ENCODE results near the gene THSD4.

The THSD4 gene

DNA sequence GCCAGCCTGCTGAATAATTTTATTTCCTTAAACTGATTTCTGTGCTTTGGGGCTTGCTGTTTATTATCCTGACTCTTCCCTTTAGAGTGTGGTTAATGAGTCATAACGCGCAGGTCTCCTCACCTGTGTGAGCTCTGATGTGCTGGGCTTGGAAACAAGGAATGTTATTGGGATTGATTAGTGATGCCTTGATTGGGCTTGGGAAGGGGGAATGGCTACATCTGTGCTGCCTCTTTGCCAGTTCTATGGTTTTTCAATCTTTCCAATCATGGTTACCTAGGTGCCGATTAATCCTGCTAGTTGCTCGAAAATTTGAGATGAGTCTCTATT is 161.0 kb downstream of the THSD4 start:
- no peak for TF ChIP-seq CTCF (conservative IDR thresholded peaks at IDR 0.05)
- H3K27ac ChIP-seq, result no peak overlapping the region

GRCh38 chr15:71278989-71279756 is 163.9 kb downstream of the THSD4 start:
- peak overlapping the region; percentile 7 for H3K27ac ChIP-seq
- TF ChIP-seq CTCF (conservative IDR thresholded peaks at IDR 0.05), result no peak

- no peak overlapping the region; the same call in 1 of the 2 replicates for H3K27ac ChIP-seq
- no peak for TF ChIP-seq CTCF (conservative IDR thresholded peaks at IDR 0.05)
These were observed 164.5 kb downstream of the THSD4 start for GRCh38 chr15:71279757-71280141.

- no peak overlapping the region for H3K27ac ChIP-seq
- no peak for TF ChIP-seq CTCF (conservative IDR thresholded peaks at IDR 0.05)
These were observed 164.9 kb downstream of the THSD4 start for GRCh38 chr15:71280206-71280605.

DNA sequence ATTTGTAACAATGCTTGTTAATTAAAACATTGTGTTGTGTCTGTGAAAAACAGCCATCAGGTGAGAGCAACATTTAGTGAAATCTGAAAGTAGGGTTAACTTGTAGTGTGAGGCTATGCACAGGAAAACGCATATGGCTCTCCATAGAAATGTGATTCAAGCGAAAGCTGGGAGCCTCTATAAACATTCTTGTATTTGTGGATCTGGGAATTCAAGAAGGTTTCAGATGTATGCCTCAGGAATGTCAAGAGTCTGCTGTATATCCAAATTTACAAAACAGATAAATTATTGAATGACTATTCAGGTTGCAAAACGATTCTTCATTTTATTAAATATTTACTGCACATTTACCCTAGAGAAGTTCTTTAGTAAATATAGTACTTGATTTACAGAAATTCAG is 166.0 kb downstream of the THSD4 start:
- no peak for TF ChIP-seq CTCF (conservative IDR thresholded peaks at IDR 0.05)
- no peak overlapping the region for H3K27ac ChIP-seq

GRCh38 chr15:71282076-71282475 is 166.8 kb downstream of the THSD4 start:
- no peak for TF ChIP-seq CTCF (conservative IDR thresholded peaks at IDR 0.05)

DNA sequence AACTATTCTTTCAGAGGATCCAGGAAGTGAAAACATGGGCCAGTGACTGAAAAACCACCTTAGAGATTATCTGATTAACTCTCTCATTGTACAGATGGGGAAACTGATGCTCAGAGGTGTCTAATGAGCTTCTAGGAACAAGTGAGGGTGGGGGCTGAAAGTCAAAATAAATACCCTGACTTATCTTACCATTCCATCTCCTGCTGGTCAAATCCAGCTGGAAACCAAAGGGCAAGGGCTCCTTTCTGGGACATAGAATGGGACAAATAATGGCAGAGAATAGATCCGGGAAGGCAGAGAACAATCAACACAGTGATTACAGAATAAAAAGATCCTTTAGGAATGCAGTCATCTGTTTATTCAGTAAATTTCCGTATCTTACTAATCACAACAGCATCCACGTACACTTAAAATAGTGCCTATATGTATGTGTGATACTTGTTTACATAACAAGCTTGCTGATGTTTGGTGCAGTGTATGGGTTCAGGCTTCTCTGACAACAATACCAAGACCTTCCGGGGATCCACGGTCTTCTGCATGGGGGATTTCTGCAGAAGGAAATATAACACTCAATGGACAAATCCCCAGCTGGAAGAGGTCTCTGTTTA is 173.2 kb downstream of the THSD4 start:
- TF ChIP-seq CTCF (conservative IDR thresholded peaks at IDR 0.05), result no peak
- no peak overlapping the region for H3K27ac ChIP-seq

More at GRCh38 chr15:71282076-71282475, 166.8 kb downstream of the THSD4 start:
- H3K27ac ChIP-seq, result no peak overlapping the region

Data from VCaP (cell line).